ENCODE data around the gene IFT27.
"Not testable (repeated sequence)": the region's sequence is repeated elsewhere in the genome, so short reads cannot be mapped to it uniquely, and the experiment has no call there.

DNA sequence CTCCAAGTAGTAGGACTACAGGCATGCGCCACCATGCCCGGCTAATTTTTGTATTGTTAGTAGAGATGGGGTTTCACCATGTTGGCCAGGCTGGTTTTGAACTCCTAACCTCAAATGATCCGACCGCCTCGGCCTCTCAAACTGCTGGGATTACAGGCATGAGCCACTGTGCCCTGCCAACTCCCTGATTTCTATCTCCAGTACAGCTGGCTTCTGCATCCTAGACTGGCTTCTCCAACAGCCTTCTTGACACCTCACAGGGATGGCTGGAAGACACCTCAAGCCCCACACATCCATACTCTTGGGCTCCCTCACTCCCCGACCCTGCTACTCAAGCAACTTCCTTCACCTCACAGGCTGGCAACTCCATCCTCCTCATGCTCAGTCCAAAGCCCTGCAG lies 44.6 kb downstream of the IFT27 start:
- TF ChIP-seq, protein P1, sequence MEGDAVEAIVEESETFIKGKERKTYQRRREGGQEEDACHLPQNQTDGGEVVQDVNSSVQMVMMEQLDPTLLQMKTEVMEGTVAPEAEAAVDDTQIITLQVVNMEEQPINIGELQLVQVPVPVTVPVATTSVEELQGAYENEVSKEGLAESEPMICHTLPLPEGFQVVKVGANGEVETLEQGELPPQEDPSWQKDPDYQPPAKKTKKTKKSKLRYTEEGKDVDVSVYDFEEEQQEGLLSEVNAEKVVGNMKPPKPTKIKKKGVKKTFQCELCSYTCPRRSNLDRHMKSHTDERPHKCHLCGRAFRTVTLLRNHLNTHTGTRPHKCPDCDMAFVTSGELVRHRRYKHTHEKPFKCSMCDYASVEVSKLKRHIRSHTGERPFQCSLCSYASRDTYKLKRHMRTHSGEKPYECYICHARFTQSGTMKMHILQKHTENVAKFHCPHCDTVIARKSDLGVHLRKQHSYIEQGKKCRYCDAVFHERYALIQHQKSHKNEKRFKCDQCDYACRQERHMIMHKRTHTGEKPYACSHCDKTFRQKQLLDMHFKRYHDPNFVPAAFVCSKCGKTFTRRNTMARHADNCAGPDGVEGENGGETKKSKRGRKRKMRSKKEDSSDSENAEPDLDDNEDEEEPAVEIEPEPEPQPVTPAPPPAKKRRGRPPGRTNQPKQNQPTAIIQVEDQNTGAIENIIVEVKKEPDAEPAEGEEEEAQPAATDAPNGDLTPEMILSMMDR (IDR thresholded peaks at IDR 0.05 in 2 of 3, conservative IDR thresholded peaks at IDR 0.05 in 1 of 3; ENCODE audit: borderline replicate concordance in 1 of 3, insufficient read depth in 1 of 3, low read depth in 2 of 3, low read length in 2 of 3), result not testable (repeated sequence)
- not testable (repeated sequence) for TF ChIP-seq EGR1 (IDR thresholded peaks at IDR 0.05; ENCODE audit: low read depth); EZH2phosphoT487 (IDR thresholded peaks at IDR 0.05; ENCODE audit: borderline replicate concordance); CBX3 (IDR thresholded peaks at IDR 0.05; ENCODE audit: low read depth); POLR2A (IDR thresholded peaks at IDR 0.05; ENCODE audit: borderline replicate concordance, extremely low read depth, insufficient read depth, insufficient read length); SRF (IDR thresholded peaks at IDR 0.05; ENCODE audit: low read depth); ZFX (IDR thresholded peaks at IDR 0.05)
- TF ChIP-seq, protein P2, sequence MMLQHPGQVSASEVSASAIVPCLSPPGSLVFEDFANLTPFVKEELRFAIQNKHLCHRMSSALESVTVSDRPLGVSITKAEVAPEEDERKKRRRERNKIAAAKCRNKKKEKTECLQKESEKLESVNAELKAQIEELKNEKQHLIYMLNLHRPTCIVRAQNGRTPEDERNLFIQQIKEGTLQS (IDR thresholded peaks at IDR 0.05), result not testable (repeated sequence)
- TF ChIP-seq, protein P3, sequence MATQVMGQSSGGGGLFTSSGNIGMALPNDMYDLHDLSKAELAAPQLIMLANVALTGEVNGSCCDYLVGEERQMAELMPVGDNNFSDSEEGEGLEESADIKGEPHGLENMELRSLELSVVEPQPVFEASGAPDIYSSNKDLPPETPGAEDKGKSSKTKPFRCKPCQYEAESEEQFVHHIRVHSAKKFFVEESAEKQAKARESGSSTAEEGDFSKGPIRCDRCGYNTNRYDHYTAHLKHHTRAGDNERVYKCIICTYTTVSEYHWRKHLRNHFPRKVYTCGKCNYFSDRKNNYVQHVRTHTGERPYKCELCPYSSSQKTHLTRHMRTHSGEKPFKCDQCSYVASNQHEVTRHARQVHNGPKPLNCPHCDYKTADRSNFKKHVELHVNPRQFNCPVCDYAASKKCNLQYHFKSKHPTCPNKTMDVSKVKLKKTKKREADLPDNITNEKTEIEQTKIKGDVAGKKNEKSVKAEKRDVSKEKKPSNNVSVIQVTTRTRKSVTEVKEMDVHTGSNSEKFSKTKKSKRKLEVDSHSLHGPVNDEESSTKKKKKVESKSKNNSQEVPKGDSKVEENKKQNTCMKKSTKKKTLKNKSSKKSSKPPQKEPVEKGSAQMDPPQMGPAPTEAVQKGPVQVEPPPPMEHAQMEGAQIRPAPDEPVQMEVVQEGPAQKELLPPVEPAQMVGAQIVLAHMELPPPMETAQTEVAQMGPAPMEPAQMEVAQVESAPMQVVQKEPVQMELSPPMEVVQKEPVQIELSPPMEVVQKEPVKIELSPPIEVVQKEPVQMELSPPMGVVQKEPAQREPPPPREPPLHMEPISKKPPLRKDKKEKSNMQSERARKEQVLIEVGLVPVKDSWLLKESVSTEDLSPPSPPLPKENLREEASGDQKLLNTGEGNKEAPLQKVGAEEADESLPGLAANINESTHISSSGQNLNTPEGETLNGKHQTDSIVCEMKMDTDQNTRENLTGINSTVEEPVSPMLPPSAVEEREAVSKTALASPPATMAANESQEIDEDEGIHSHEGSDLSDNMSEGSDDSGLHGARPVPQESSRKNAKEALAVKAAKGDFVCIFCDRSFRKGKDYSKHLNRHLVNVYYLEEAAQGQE (IDR thresholded peaks at IDR 0.05; ENCODE audit: low read depth), result not testable (repeated sequence)

Measured in HCT116 (cell line).